Measurements from ENCODE around the gene FYN.

The FYN gene

GRCh38 chr6:111677249-111677990 is 195.8 kb downstream of the FYN start:
- no peak overlapping the region for H3K4me3 ChIP-seq (ENCODE audit: low read depth, low read length)
- TF ChIP-seq, protein P1, sequence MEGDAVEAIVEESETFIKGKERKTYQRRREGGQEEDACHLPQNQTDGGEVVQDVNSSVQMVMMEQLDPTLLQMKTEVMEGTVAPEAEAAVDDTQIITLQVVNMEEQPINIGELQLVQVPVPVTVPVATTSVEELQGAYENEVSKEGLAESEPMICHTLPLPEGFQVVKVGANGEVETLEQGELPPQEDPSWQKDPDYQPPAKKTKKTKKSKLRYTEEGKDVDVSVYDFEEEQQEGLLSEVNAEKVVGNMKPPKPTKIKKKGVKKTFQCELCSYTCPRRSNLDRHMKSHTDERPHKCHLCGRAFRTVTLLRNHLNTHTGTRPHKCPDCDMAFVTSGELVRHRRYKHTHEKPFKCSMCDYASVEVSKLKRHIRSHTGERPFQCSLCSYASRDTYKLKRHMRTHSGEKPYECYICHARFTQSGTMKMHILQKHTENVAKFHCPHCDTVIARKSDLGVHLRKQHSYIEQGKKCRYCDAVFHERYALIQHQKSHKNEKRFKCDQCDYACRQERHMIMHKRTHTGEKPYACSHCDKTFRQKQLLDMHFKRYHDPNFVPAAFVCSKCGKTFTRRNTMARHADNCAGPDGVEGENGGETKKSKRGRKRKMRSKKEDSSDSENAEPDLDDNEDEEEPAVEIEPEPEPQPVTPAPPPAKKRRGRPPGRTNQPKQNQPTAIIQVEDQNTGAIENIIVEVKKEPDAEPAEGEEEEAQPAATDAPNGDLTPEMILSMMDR (conservative IDR thresholded peaks at IDR 0.05; ENCODE audit: low read depth, low read length), result no peak
- DNase-seq (ENCODE audit: low read depth), result no peak

DNA sequence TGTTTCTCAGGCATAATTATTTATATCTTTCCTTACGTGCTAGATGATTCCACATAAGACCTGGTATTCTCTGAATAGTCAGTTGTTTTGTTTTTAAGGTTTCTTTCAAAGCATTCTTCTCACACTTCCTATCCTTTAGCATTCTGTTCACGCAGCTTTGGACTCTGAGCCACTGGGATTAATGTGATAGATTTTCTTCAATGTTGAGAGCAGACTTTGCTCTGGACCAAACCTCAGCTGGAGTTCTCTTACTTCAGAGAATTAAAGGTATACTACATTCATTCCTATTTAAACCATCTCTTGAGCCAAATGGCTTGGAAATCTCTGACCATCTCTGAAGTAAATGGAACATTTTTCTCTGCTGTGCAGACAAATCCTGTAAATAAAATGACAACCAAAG is 196.9 kb downstream of the FYN start:
- DNase-seq (ENCODE audit: low read depth), result no peak
- no peak overlapping the region for H3K4me3 ChIP-seq (ENCODE audit: low read depth, low read length)
- TF ChIP-seq, protein P1 (conservative IDR thresholded peaks at IDR 0.05; ENCODE audit: low read depth, low read length), result no peak

DNA sequence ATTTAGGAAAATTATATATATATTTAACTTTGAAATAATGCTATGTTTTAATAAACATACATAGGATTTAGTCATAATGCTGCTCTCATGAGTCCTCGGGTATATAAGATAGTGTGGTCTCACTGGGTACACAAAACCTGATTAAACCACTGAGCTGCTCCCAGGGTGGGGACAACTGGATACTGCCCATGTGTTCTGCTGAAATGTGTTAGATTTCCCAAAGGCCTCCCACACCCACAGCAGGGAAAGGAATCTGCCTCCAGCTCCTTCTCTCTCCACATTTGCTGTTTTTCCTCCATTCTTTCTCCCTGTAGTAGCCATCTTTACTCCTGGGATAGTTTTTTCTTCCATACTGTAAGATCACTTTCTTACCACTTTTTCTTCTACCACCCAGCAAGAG is 198.4 kb downstream of the FYN start:
- TF ChIP-seq, protein P1 (conservative IDR thresholded peaks at IDR 0.05; ENCODE audit: low read depth, low read length), result no peak
- no peak for DNase-seq (ENCODE audit: low read depth)
- H3K4me3 ChIP-seq (ENCODE audit: low read depth, low read length), result no peak overlapping the region

GRCh38 chr6:111674413-111674812 is 198.8 kb downstream of the FYN start:
- TF ChIP-seq, protein P1 (conservative IDR thresholded peaks at IDR 0.05; ENCODE audit: low read depth, low read length), result no peak

DNA sequence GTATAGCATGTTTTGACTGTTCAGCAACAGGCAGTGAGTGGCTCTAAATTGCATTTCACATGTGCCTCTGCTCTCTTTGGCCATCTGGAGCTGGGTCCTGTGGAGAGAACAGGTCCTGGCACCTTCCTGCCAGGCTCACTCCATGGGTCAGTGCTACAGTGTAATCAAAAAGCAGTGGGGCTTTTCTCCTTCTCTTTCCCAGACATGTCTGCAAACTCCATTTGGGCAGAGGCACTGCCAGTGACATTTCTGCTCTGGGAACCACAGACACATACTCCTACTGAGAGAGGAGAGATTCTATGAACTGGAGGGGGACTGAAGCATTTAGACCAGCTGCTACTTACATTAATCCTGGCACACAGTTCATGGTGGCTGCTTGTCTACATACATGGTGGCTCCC is 199.3 kb downstream of the FYN start:
- DNase-seq (ENCODE audit: low read depth), result no peak
- no peak overlapping the region for H3K4me3 ChIP-seq (ENCODE audit: low read depth, low read length)
- TF ChIP-seq, protein P1 (conservative IDR thresholded peaks at IDR 0.05; ENCODE audit: low read depth, low read length), result no peak

More at GRCh38 chr6:111674413-111674812, 198.8 kb downstream of the FYN start:
- no peak overlapping the region for H3K4me3 ChIP-seq (ENCODE audit: low read depth, low read length)
- DNase-seq (ENCODE audit: low read depth), result no peak

- TF ChIP-seq, protein P1 (conservative IDR thresholded peaks at IDR 0.05; ENCODE audit: low read depth, low read length), result no peak
- H3K4me3 ChIP-seq (ENCODE audit: low read depth, low read length), result no peak overlapping the region
- DNase-seq (ENCODE audit: low read depth), result no peak
These were observed 199.7 kb downstream of the FYN start for GRCh38 chr6:111673532-111673931.

All from choroid plexus epithelial cell (primary cell).